ENCODE results near the gene PRAMEF13.
"Not testable (repeated sequence)": the region's sequence is repeated elsewhere in the genome, so short reads cannot be mapped to it uniquely, and the experiment has no call there.

GRCh38 chr1:13155909-13156308 is 45.3 kb downstream of the PRAMEF13 start, which contains the start of gene PRAMEF26:
- not testable (repeated sequence) for TF ChIP-seq CTCF (IDR thresholded peaks at IDR 0.05; ENCODE audit: poor library complexity, severe bottlenecking); EZH2 (IDR thresholded peaks at IDR 0.05; ENCODE audit: borderline replicate concordance, insufficient read depth, low read length, poor library complexity, severe bottlenecking); TAF1 (IDR thresholded peaks at IDR 0.05; ENCODE audit: low read depth); POLR2AphosphoS5 (IDR thresholded peaks at IDR 0.05)
